DMS153 (cell line): ENCODE data around the gene ZBTB46.

ENCODE experiments used
- DNase-seq: peaks from one replicate; lab custom pipeline; 2025; lab: John Stamatoyannopoulos, UW

ZBTB46 gene

GRCh38 chr20:63766695-63767426 lies 64.2 kb downstream of the ZBTB46 start:
- DNase-seq, result no peak

- DNase-seq, result no peak
Measured at GRCh38 chr20:63765902-63766301, 65.2 kb downstream of the ZBTB46 start.

GRCh38 chr20:63765082-63765873 lies 65.8 kb downstream of the ZBTB46 start:
- DNase-seq, result no peak

GRCh38 chr20:63759377-63759901 lies 71.6 kb downstream of the ZBTB46 start:
- no peak for DNase-seq

- no peak for DNase-seq
Measured at GRCh38 chr20:63758152-63758551, 72.9 kb downstream of the ZBTB46 start.

- DNase-seq, result no peak
Measured at GRCh38 chr20:63756648-63756991, 74.4 kb downstream of the ZBTB46 start.

GRCh38 chr20:63755933-63756647 lies 75.0 kb downstream of the ZBTB46 start:
- DNase-seq, result no peak

- DNase-seq, result no peak
Measured at GRCh38 chr20:63754008-63754407, 77.1 kb downstream of the ZBTB46 start.

- DNase-seq, result no peak
Measured at GRCh38 chr20:63753381-63753780, 77.7 kb downstream of the ZBTB46 start.

GRCh38 chr20:63752411-63753101 lies 78.5 kb downstream of the ZBTB46 start:
- no peak for DNase-seq

- DNase-seq, result peak; percentile 30
Measured at GRCh38 chr20:63751471-63752271, 79.4 kb downstream of the ZBTB46 start.

- DNase-seq, result no peak
Measured at GRCh38 chr20:63750807-63751470, 80.1 kb downstream of the ZBTB46 start.

- no peak for DNase-seq
Measured at GRCh38 chr20:63749597-63750508, 81.2 kb downstream of the ZBTB46 start.

GRCh38 chr20:63748934-63749270 lies 82.2 kb downstream of the ZBTB46 start:
- no peak for DNase-seq

GRCh38 chr20:63748070-63748933 lies 82.8 kb downstream of the ZBTB46 start:
- no peak for DNase-seq

- DNase-seq, result no peak
Measured at GRCh38 chr20:63747622-63748069, 83.4 kb downstream of the ZBTB46 start.

- DNase-seq, result no peak
Measured at GRCh38 chr20:63746751-63747315, 84.2 kb downstream of the ZBTB46 start.
